GM12878 (cell line): Measurements from ENCODE around the gene TCF7L1.

Source experiments
- EP300 ChIP-seq, 2 experiments: fragments of 150-350 bp in 1 of 2; IDR thresholded peaks; 2 replicates each; pipeline ENCODE4 v1.6.1; 2011 to 2012; ENCODE audit warnings: low read depth in 2 of 2, low read length in 2 of 2, borderline replicate concordance in 1 of 2, improper control_type of control experiment in 1 of 2, inconsistent platforms in 1 of 2; ENCODE audit not compliant: control insufficient read depth in 1 of 2
- HDAC2 ChIP-seq: fragments of 200-600 bp; sonication (generic); IDR thresholded peaks from 2 replicates; pipeline ENCODE4 v1.6.1; 2017
- KDM1A ChIP-seq: fragments of 200-600 bp; sonication (generic); IDR thresholded peaks from 2 replicates; pipeline ENCODE4 v1.6.1; 2016; ENCODE audit warnings: borderline replicate concordance
- MYB ChIP-seq: fragments of 150-350 bp; IDR thresholded peaks from 2 replicates; pipeline ENCODE4 v1.6.1; 2014; ENCODE audit warnings: mild to moderate bottlenecking, low read depth, low read length, borderline replicate concordance
- POLR2A ChIP-seq: IDR thresholded peaks from 2 replicates; pipeline ENCODE4 v1.6.1; 2011; ENCODE audit warnings: low read depth, mild to moderate bottlenecking, low read length
- POLR2AphosphoS5 ChIP-seq: IDR thresholded peaks from 2 replicates; pipeline ENCODE4 v1.6.1; 2011; ENCODE audit warnings: mild to moderate bottlenecking, low read length, inconsistent platforms
- TARDBP ChIP-seq: IDR thresholded peaks from 2 replicates; pipeline ENCODE4 v1.6.1; 2016; ENCODE audit warnings: borderline replicate concordance
- YY1 ChIP-seq: IDR thresholded peaks from 2 replicates; pipeline ENCODE4 v1.6.1; 2011; ENCODE audit warnings: low read depth, mild to moderate bottlenecking, low read length
- ZNF274 ChIP-seq: IDR thresholded peaks from one replicate; pipeline ENCODE4 v1.8.0; 2011; ENCODE audit not compliant: insufficient read length, insufficient read depth
- TF ChIP-seq, protein P1 (sequence below): IDR thresholded peaks from 2 replicates; pipeline ENCODE4 v1.6.1; 2012; ENCODE audit warnings: low read length, inconsistent platforms
- TF ChIP-seq, protein P2 (sequence below): fragments of 450-650 bp; IDR thresholded peaks from 2 replicates; pipeline ENCODE4 v1.6.1; 2016; ENCODE audit warnings: mild to moderate bottlenecking, moderate library complexity, borderline replicate concordance
- TF ChIP-seq, protein P3 (sequence below), 3 experiments: IDR thresholded peaks in 2 of 3; conservative IDR thresholded peaks in 1 of 3; 2 replicates each; pipeline ENCODE4 v1.5.1; 2011; ENCODE audit warnings: low read depth in 3 of 3, low read length in 3 of 3, mild to moderate bottlenecking in 3 of 3, control low read depth in 2 of 3, moderate library complexity in 2 of 3, inconsistent platforms in 1 of 3, mixed read lengths in 1 of 3; ENCODE audit not compliant: control insufficient read depth in 2 of 3, insufficient read depth in 1 of 3; ENCODE audit errors: extremely low read depth in 1 of 3

DNA sequence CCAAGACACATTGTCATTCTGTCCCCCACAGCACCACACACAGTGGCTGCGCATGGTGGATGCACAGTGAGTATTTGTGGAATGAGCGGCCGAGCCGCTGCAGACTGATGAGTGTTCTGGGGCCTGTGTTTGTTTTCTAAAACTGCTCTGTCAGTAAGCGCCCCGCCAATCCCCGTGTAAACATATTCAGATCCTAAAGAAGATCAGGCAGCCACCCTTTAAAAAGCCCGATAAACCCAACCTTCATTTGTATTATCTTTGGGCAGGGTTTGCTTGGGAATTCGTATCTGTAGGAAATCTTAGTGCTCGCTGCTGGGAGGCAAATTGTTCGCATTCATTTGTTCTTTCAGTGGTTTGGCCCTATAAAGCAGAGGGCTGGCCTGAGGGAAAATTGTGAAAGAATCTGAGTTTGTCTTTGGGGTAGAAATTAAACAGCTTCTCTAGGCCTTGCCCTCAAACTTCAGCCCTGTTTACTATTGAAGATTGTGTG is 126.0 kb downstream of the TCF7L1 start:
- no peak for TF ChIP-seq YY1
- TF ChIP-seq, protein P1, sequence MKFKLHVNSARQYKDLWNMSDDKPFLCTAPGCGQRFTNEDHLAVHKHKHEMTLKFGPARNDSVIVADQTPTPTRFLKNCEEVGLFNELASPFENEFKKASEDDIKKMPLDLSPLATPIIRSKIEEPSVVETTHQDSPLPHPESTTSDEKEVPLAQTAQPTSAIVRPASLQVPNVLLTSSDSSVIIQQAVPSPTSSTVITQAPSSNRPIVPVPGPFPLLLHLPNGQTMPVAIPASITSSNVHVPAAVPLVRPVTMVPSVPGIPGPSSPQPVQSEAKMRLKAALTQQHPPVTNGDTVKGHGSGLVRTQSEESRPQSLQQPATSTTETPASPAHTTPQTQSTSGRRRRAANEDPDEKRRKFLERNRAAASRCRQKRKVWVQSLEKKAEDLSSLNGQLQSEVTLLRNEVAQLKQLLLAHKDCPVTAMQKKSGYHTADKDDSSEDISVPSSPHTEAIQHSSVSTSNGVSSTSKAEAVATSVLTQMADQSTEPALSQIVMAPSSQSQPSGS = no peak
- TF ChIP-seq KDM1A = no peak
- no peak for TF ChIP-seq HDAC2
- TF ChIP-seq ZNF274 = no peak
- no peak for TF ChIP-seq EP300 (IDR thresholded peaks at IDR 0.05; ENCODE audit: borderline replicate concordance in 1 of 2, control insufficient read depth in 1 of 2, low read depth in 2 of 2, low read length in 2 of 2)
- no peak for TF ChIP-seq TARDBP
- TF ChIP-seq, protein P2, sequence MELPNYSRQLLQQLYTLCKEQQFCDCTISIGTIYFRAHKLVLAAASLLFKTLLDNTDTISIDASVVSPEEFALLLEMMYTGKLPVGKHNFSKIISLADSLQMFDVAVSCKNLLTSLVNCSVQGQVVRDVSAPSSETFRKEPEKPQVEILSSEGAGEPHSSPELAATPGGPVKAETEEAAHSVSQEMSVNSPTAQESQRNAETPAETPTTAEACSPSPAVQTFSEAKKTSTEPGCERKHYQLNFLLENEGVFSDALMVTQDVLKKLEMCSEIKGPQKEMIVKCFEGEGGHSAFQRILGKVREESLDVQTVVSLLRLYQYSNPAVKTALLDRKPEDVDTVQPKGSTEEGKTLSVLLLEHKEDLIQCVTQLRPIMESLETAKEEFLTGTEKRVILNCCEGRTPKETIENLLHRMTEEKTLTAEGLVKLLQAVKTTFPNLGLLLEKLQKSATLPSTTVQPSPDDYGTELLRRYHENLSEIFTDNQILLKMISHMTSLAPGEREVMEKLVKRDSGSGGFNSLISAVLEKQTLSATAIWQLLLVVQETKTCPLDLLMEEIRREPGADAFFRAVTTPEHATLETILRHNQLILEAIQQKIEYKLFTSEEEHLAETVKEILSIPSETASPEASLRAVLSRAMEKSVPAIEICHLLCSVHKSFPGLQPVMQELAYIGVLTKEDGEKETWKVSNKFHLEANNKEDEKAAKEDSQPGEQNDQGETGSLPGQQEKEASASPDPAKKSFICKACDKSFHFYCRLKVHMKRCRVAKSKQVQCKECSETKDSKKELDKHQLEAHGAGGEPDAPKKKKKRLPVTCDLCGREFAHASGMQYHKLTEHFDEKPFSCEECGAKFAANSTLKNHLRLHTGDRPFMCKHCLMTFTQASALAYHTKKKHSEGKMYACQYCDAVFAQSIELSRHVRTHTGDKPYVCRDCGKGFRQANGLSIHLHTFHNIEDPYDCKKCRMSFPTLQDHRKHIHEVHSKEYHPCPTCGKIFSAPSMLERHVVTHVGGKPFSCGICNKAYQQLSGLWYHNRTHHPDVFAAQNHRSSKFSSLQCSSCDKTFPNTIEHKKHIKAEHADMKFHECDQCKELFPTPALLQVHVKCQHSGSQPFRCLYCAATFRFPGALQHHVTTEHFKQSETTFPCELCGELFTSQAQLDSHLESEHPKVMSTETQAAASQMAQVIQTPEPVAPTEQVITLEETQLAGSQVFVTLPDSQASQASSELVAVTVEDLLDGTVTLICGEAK = no peak
- no peak for TF ChIP-seq MYB
- no peak for TF ChIP-seq POLR2A
- TF ChIP-seq, protein P3, sequence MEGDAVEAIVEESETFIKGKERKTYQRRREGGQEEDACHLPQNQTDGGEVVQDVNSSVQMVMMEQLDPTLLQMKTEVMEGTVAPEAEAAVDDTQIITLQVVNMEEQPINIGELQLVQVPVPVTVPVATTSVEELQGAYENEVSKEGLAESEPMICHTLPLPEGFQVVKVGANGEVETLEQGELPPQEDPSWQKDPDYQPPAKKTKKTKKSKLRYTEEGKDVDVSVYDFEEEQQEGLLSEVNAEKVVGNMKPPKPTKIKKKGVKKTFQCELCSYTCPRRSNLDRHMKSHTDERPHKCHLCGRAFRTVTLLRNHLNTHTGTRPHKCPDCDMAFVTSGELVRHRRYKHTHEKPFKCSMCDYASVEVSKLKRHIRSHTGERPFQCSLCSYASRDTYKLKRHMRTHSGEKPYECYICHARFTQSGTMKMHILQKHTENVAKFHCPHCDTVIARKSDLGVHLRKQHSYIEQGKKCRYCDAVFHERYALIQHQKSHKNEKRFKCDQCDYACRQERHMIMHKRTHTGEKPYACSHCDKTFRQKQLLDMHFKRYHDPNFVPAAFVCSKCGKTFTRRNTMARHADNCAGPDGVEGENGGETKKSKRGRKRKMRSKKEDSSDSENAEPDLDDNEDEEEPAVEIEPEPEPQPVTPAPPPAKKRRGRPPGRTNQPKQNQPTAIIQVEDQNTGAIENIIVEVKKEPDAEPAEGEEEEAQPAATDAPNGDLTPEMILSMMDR (IDR thresholded peaks at IDR 0.05 in 2 of 3, conservative IDR thresholded peaks at IDR 0.05 in 1 of 3; ENCODE audit: control insufficient read depth in 2 of 3, extremely low read depth in 1 of 3, insufficient read depth in 1 of 3, low read depth in 3 of 3, low read length in 3 of 3) = no peak
- no peak for TF ChIP-seq POLR2AphosphoS5
